PC-9 (cell line): Measurements from ENCODE around the gene NF2. TPM values are rescaled to one million over a fixed set of nuclear protein-coding genes. Genes with fewer than 3 reads are reported as not detected.

ENCODE experiments used
- BruUV-seq: library from RNA; stranded (reverse); fragments of 400-500 nt; replicated peaks from 2 replicates; lab custom pipeline; 2021; lab: Mats Ljungman, UMichigan
- CTCF ChIA-PET: fragments of 300-600 bp; sonication (Branson Sonifier 250); formaldehyde crosslinking; loops from one replicate; lab custom pipeline; 2022; ENCODE audit warnings: antibody characterized with exemption; lab: Charles Lee
- POLR2A ChIA-PET: fragments of 300-600 bp; sonication (Branson Sonifier 250); formaldehyde crosslinking; loops from one replicate; lab custom pipeline; 2022; ENCODE audit warnings: antibody characterized with exemption; ENCODE audit not compliant: unreplicated experiment; lab: Charles Lee
- DNase-seq, 2 experiments: peaks; one replicate each; pipeline versions ENCODE4 v3.0.0 to v3.0.0-alpha.2; 2015 to 2022; ENCODE audit warnings: mixed read lengths in 1 of 2
- H2AFZ ChIP-seq: fragments of 200-600 bp; sonication (generic); 2 replicates; pipeline ENCODE4 v1.8.1; 2017; ENCODE audit warnings: antibody characterized with exemption
- H3F3A ChIP-seq: fragments of 200-600 bp; sonication (generic); 2 replicates; pipeline ENCODE4 v1.8.1; 2017; ENCODE audit warnings: antibody characterized with exemption, mild to moderate bottlenecking, low read depth; ENCODE audit not compliant: insufficient read depth
- H3K27ac ChIP-seq: fragments of 200-600 bp; sonication (generic); 2 replicates; pipeline ENCODE4 v1.6.1; 2016; ENCODE audit warnings: mixed run types
- H3K27me3 ChIP-seq: fragments of 200-600 bp; sonication (generic); 2 replicates; pipeline ENCODE4 v1.6.1; 2016; ENCODE audit warnings: low read depth, mixed run types; ENCODE audit not compliant: insufficient read depth
- H3K36me3 ChIP-seq: fragments of 200-600 bp; sonication (generic); 2 replicates; pipeline ENCODE4 v1.6.1; 2016; ENCODE audit warnings: low read depth, mixed run types
- H3K4me1 ChIP-seq: fragments of 200-600 bp; sonication (generic); replicated peaks from 2 replicates; pipeline ENCODE4 v1.6.1; 2016; ENCODE audit warnings: mixed run types; ENCODE audit not compliant: insufficient read depth
- H3K4me2 ChIP-seq: fragments of 200-600 bp; sonication (generic); 2 replicates; pipeline ENCODE4 v1.6.1; 2017; ENCODE audit warnings: mixed run types
- H3K4me3 ChIP-seq: fragments of 200-600 bp; sonication (generic); 2 replicates; pipeline ENCODE4 v1.6.1; 2016; ENCODE audit warnings: mixed run types
- H3K79me2 ChIP-seq: fragments of 200-600 bp; sonication (generic); 2 replicates; pipeline ENCODE4 v1.6.1; 2017; ENCODE audit warnings: low read depth, mixed run types
- H3K9me2 ChIP-seq: fragments of 200-600 bp; sonication (generic); 2 replicates; pipeline ENCODE4 v1.8.1; 2017; ENCODE audit warnings: mild to moderate bottlenecking; ENCODE audit not compliant: insufficient read depth
- H3K9me3 ChIP-seq: fragments of 200-600 bp; sonication (generic); 2 replicates; pipeline ENCODE4 v1.8.1; 2016; ENCODE audit warnings: low read depth; ENCODE audit not compliant: insufficient read depth
- H4K20me1 ChIP-seq: fragments of 200-600 bp; sonication (generic); 2 replicates; pipeline ENCODE4 v1.8.1; 2017; ENCODE audit not compliant: insufficient read depth
- EZH2 ChIP-seq: fragments of 200-600 bp; sonication (generic); IDR thresholded peaks from 2 replicates; pipeline ENCODE4 v1.8.0; 2017; ENCODE audit warnings: antibody characterized with exemption, low read depth
- intact Hi-C: fragments of 100-400 bp; cut with micrococcal nuclease; formaldehyde crosslinking; loops from one replicate; pipeline ENCODE4 v1.10.0; 2022; ENCODE audit not compliant: unreplicated experiment
- total RNA-seq: library from RNA; stranded (reverse); gene quantifications from 2 replicates; pipeline ENCODE4 v1.2.3, GENCODE V29; 2021
- TF ChIP-seq, protein P1 (sequence below): fragments of 200-600 bp; sonication (generic); conservative IDR thresholded peaks from 2 replicates; pipeline ENCODE4 v1.6.1; 2017; ENCODE audit warnings: mixed run types, antibody characterized with exemption, mild to moderate bottlenecking, moderate library complexity

The NF2 gene
- total RNA-seq, 1 experiment from 2014 or later, result 73.2 TPM

- Histone ChIP-seq H4K20me1 (no peaks in the 10 kb centered on the region), H3K9me3 (no peaks in the 10 kb centered on the region), H3K27ac (no peak overlapping the region), H2AFZ (no peak overlapping the region), H3K27me3 (no peaks in the 10 kb centered on the region), H3K4me3 (no peak overlapping the region), H3K4me1 (no peaks in the 10 kb centered on the region), H3F3A (no peaks in the 10 kb centered on the region), H3K79me2 (no peaks in the 10 kb centered on the region), H3K9me2 (no peaks in the 10 kb centered on the region), H3K4me2 (no peak overlapping the region), H3K36me3 (no peaks in the 10 kb centered on the region)
- DNase-seq, result no peak
- POLR2A ChIA-PET, result no interaction called here
- TF ChIP-seq, protein P1, sequence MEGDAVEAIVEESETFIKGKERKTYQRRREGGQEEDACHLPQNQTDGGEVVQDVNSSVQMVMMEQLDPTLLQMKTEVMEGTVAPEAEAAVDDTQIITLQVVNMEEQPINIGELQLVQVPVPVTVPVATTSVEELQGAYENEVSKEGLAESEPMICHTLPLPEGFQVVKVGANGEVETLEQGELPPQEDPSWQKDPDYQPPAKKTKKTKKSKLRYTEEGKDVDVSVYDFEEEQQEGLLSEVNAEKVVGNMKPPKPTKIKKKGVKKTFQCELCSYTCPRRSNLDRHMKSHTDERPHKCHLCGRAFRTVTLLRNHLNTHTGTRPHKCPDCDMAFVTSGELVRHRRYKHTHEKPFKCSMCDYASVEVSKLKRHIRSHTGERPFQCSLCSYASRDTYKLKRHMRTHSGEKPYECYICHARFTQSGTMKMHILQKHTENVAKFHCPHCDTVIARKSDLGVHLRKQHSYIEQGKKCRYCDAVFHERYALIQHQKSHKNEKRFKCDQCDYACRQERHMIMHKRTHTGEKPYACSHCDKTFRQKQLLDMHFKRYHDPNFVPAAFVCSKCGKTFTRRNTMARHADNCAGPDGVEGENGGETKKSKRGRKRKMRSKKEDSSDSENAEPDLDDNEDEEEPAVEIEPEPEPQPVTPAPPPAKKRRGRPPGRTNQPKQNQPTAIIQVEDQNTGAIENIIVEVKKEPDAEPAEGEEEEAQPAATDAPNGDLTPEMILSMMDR, result no peak
- TF ChIP-seq EZH2, result no peak
- intact Hi-C loops, result no loop called here
- CTCF ChIA-PET, result no interaction called here
- BruUV-seq, result no TSS peak
These were observed 136.8 kb downstream of the NF2 start for GRCh38 chr22:29740216-29740615.

GRCh38 chr22:29741926-29742325 is 138.5 kb downstream of the NF2 start:
- no peaks in the 10 kb centered on the region for H4K20me1 ChIP-seq
- CTCF ChIA-PET, result no interaction called here

GRCh38 chr22:29742326-29742725 is 138.9 kb downstream of the NF2 start:
- BruUV-seq, result no TSS peak
- no peak for TF ChIP-seq EZH2
- TF ChIP-seq, protein P1, result no peak

More at GRCh38 chr22:29741926-29742325, 138.5 kb downstream of the NF2 start:
- intact Hi-C loops, result no loop called here
- no peak overlapping the region for H2AFZ ChIP-seq
- no peak overlapping the region for H3K4me3 ChIP-seq
- no peak overlapping the region for H3K4me2 ChIP-seq
- H3F3A ChIP-seq, result no peaks in the 10 kb centered on the region
- no peaks in the 10 kb centered on the region for H3K36me3 ChIP-seq
- H3K27ac ChIP-seq, result no peak overlapping the region
- TF ChIP-seq, protein P1, result no peak
- TF ChIP-seq EZH2, result no peak
- no peaks in the 10 kb centered on the region for H3K79me2 ChIP-seq
- DNase-seq, result no peak
- no peaks in the 10 kb centered on the region for H3K27me3 ChIP-seq
- H3K9me3 ChIP-seq, result no peaks in the 10 kb centered on the region
- no TSS peak for BruUV-seq
- no peaks in the 10 kb centered on the region for H3K9me2 ChIP-seq
- H3K4me1 ChIP-seq, result no peaks in the 10 kb centered on the region
- POLR2A ChIA-PET, result no interaction called here

More at GRCh38 chr22:29742326-29742725, 138.9 kb downstream of the NF2 start:
- H3K4me1 ChIP-seq, result no peaks in the 10 kb centered on the region
- H3F3A ChIP-seq, result no peaks in the 10 kb centered on the region
- no peaks in the 10 kb centered on the region for H3K27me3 ChIP-seq
- no peak overlapping the region for H3K27ac ChIP-seq
- H2AFZ ChIP-seq, result no peak overlapping the region
- H3K9me3 ChIP-seq, result no peaks in the 10 kb centered on the region
- no peaks in the 10 kb centered on the region for H3K36me3 ChIP-seq
- H3K79me2 ChIP-seq, result no peaks in the 10 kb centered on the region
- intact Hi-C loops, result no loop called here
- ChIA-PET CTCF (no interaction called here), POLR2A (no interaction called here)
- H3K4me3 ChIP-seq, result no peak overlapping the region
- DNase-seq, result no peak
- H4K20me1 ChIP-seq, result no peaks in the 10 kb centered on the region
- H3K9me2 ChIP-seq, result no peaks in the 10 kb centered on the region
- no peak overlapping the region for H3K4me2 ChIP-seq
